ENCODE data around the gene ARID1B. TPM values are rescaled to one million over a fixed set of nuclear protein-coding genes. Genes with fewer than 3 reads are reported as not detected.
A peak's percentile ranks its signal among the peaks of the same experiment; 100 is the strongest.

Gene ARID1B
- total RNA-seq, 1 donor from 2014 or later = 75.4 TPM

- DNase-seq (ENCODE audit: low read depth) (peak; percentile 41), FAIRE-seq (no peak)
- H4K20me1 ChIP-seq (ENCODE audit: insufficient read depth, low read length) = peaks cover 92% of the 10 kb centered on the region
Measured at GRCh38 chr6:156857573-156857972, 80.4 kb downstream of the ARID1B start.

GRCh38 chr6:156859686-156860085 is 82.5 kb downstream of the ARID1B start:
- peaks cover 100% of the 10 kb centered on the region for H3K79me2 ChIP-seq (ENCODE audit: insufficient read depth, low read length)
- Mint-ChIP-seq H3K4me1 (ENCODE audit: low read depth, unreplicated experiment) (peaks cover 34% of the 10 kb centered on the region), H3K9me3 (ENCODE audit: unreplicated experiment) (no peaks in the 10 kb centered on the region), H3K4me3 (ENCODE audit: unreplicated experiment) (no peak overlapping the region), H3K36me3 (ENCODE audit: low read depth, unreplicated experiment) (peaks cover 11% of the 10 kb centered on the region), H3K27me3 (ENCODE audit: low read depth, unreplicated experiment) (no peaks in the 10 kb centered on the region), H3K27ac (ENCODE audit: unreplicated experiment) (no peak overlapping the region)
- no peaks in the 10 kb centered on the region for H3K9me3 ChIP-seq (ENCODE audit: insufficient read depth, low read depth, low read length)
- DNase-seq (ENCODE audit: low read depth) (no peak), FAIRE-seq (no peak)
- H3K4me3 ChIP-seq (ENCODE audit: insufficient read depth, low read depth, low read length) = no peak overlapping the region
- peaks cover 10% of the 10 kb centered on the region for H3K4me1 ChIP-seq (ENCODE audit: insufficient read depth, low read length)
- H3K9ac ChIP-seq (ENCODE audit: low read length) = no peak overlapping the region
- H3K4me2 ChIP-seq (ENCODE audit: low read length) = no peak overlapping the region
- peaks cover 91% of the 10 kb centered on the region for H4K20me1 ChIP-seq (ENCODE audit: insufficient read depth, low read length)
- H3K27me3 ChIP-seq (ENCODE audit: insufficient read depth, low read length) = no peaks in the 10 kb centered on the region
- no peak overlapping the region for H2AFZ ChIP-seq (ENCODE audit: low read depth, low read length)
- no peak overlapping the region for H3K27ac ChIP-seq (ENCODE audit: low read depth, low read length)
- no peaks in the 10 kb centered on the region for H3K36me3 ChIP-seq (ENCODE audit: insufficient read depth, low read length)
- TF ChIP-seq EZH2 (IDR thresholded peaks at IDR 0.05; ENCODE audit: insufficient read depth, low read length) (no peak), CTCF (IDR thresholded peaks at IDR 0.05; ENCODE audit: insufficient read depth, low read depth, low read length) (no peak)

More at GRCh38 chr6:156857573-156857972, 80.4 kb downstream of the ARID1B start:
- H3K27ac Mint-ChIP-seq (ENCODE audit: unreplicated experiment) = no peak overlapping the region
- no peaks in the 10 kb centered on the region for H3K9me3 ChIP-seq (ENCODE audit: insufficient read depth, low read depth, low read length)
- H3K27ac ChIP-seq (ENCODE audit: low read depth, low read length) = peak overlapping the region; percentile 48
- no peaks in the 10 kb centered on the region for H3K9me3 Mint-ChIP-seq (ENCODE audit: unreplicated experiment)
- no peak overlapping the region for H3K4me3 Mint-ChIP-seq (ENCODE audit: unreplicated experiment)
- peaks cover 10% of the 10 kb centered on the region for H3K4me1 ChIP-seq (ENCODE audit: insufficient read depth, low read length)
- no peak overlapping the region for H2AFZ ChIP-seq (ENCODE audit: low read depth, low read length)
- H3K4me3 ChIP-seq (ENCODE audit: insufficient read depth, low read depth, low read length) = no peak overlapping the region
- H3K36me3 Mint-ChIP-seq (ENCODE audit: low read depth, unreplicated experiment) = peaks cover 7% of the 10 kb centered on the region
- H3K4me1 Mint-ChIP-seq (ENCODE audit: low read depth, unreplicated experiment) = peaks cover 37% of the 10 kb centered on the region
- H3K27me3 Mint-ChIP-seq (ENCODE audit: low read depth, unreplicated experiment) = no peaks in the 10 kb centered on the region
- TF ChIP-seq EZH2 (IDR thresholded peaks at IDR 0.05; ENCODE audit: insufficient read depth, low read length) = no peak
- no peak for TF ChIP-seq CTCF (IDR thresholded peaks at IDR 0.05; ENCODE audit: insufficient read depth, low read depth, low read length)
- no peak overlapping the region for H3K9ac ChIP-seq (ENCODE audit: low read length)
- H3K4me2 ChIP-seq (ENCODE audit: low read length) = no peak overlapping the region
- peaks cover 100% of the 10 kb centered on the region for H3K79me2 ChIP-seq (ENCODE audit: insufficient read depth, low read length)
- no peaks in the 10 kb centered on the region for H3K27me3 ChIP-seq (ENCODE audit: insufficient read depth, low read length)
- no peaks in the 10 kb centered on the region for H3K36me3 ChIP-seq (ENCODE audit: insufficient read depth, low read length)

GRCh38 chr6:156862711-156863110 is 85.5 kb downstream of the ARID1B start:
- H3K9me3 Mint-ChIP-seq (ENCODE audit: unreplicated experiment) = no peaks in the 10 kb centered on the region
- Histone ChIP-seq H3K9ac (ENCODE audit: low read length) (no peak overlapping the region), H4K20me1 (ENCODE audit: insufficient read depth, low read length) (peaks cover 96% of the 10 kb centered on the region), H3K4me2 (ENCODE audit: low read length) (no peak overlapping the region), H3K4me1 (ENCODE audit: insufficient read depth, low read length) (peaks cover 12% of the 10 kb centered on the region), H3K27ac (ENCODE audit: low read depth, low read length) (no peak overlapping the region), H3K9me3 (ENCODE audit: insufficient read depth, low read depth, low read length) (no peaks in the 10 kb centered on the region), H3K4me3 (ENCODE audit: insufficient read depth, low read depth, low read length) (no peak overlapping the region), H3K27me3 (ENCODE audit: insufficient read depth, low read length) (no peaks in the 10 kb centered on the region), H3K36me3 (ENCODE audit: insufficient read depth, low read length) (no peaks in the 10 kb centered on the region), H3K79me2 (ENCODE audit: insufficient read depth, low read length) (peaks cover 99% of the 10 kb centered on the region), H2AFZ (ENCODE audit: low read depth, low read length) (no peak overlapping the region)
- peaks cover 8% of the 10 kb centered on the region for H3K36me3 Mint-ChIP-seq (ENCODE audit: low read depth, unreplicated experiment)
- peaks cover 49% of the 10 kb centered on the region for H3K4me1 Mint-ChIP-seq (ENCODE audit: low read depth, unreplicated experiment)
- no peaks in the 10 kb centered on the region for H3K27me3 Mint-ChIP-seq (ENCODE audit: low read depth, unreplicated experiment)
- H3K4me3 Mint-ChIP-seq (ENCODE audit: unreplicated experiment) = no peak overlapping the region
- FAIRE-seq = no peak
- H3K27ac Mint-ChIP-seq (ENCODE audit: unreplicated experiment) = no peak overlapping the region
- TF ChIP-seq CTCF (IDR thresholded peaks at IDR 0.05; ENCODE audit: insufficient read depth, low read depth, low read length) = no peak
- TF ChIP-seq EZH2 (IDR thresholded peaks at IDR 0.05; ENCODE audit: insufficient read depth, low read length) = no peak
- no peak for DNase-seq (ENCODE audit: low read depth)

Data from astrocyte (in vitro differentiated cells and primary cell).